HFF-Myc (cell line): ENCODE results near the gene XIAP.
"Not testable (repeated sequence)": the region's sequence is repeated elsewhere in the genome, so short reads cannot be mapped to it uniquely, and the experiment has no call there.

Experiments
- DNase-seq: peaks from one replicate; pipeline ENCODE4 v3.0.0-alpha.2; 2011; ENCODE audit warnings: low read depth; ENCODE audit errors: extremely low read depth
- H3K4me3 ChIP-seq: replicated peaks from 2 replicates; pipeline ENCODE4 v1.5.1; 2011; ENCODE audit warnings: low read depth, mild to moderate bottlenecking, control low read depth, low read length
- CTCF ChIP-seq: IDR thresholded peaks from 2 replicates; pipeline ENCODE4 v1.5.1; 2012; ENCODE audit warnings: mild to moderate bottlenecking, low read depth, low read length, control low read depth; ENCODE audit errors: missing control alignments

The XIAP gene

GRCh38 chrX:123833387-123833786, 26.5 kb upstream of the XIAP start:
- TF ChIP-seq CTCF: peak; percentile 65
- no peak overlapping the region for H3K4me3 ChIP-seq
- DNase-seq: no peak

- no peak for TF ChIP-seq CTCF
- DNase-seq: no peak
- H3K4me3 ChIP-seq: no peak overlapping the region
Measured at GRCh38 chrX:123834116-123834515, 25.7 kb upstream of the XIAP start.

DNA sequence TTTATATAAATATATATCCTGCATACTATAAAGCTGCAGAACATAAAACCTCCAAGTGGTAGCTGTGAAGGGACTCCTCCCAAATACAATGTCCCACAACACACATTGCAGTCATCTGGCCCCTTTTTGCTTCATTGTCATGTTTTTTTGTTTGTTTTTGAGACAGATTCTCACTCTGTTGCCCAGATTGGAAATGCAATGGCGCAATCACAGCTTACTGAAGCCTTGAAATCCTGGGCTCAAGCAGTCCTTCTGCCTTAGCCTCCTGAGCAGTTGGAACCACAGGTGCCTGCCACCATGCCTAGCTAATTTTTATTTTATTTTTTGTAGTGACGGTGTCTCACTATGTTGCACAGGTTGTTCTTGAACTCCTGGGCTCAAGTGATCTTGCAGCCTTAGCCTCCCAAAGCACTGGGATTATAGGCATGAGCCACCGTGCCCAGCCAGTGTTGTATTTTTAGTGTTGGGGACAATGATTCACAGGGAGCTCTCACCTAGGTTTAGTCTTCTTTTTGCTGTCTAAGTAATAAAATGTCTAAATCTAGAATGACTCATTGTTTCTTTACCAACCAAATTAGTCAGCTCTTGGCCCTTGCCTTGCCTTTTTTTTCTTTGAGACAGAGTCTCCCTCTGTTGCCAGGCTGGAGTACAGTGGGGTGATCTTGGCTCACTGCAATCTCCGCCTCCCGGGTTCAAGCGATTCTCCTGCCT, 24.0 kb upstream of the XIAP start:
- no peak for DNase-seq
- no peak for TF ChIP-seq CTCF
- H3K4me3 ChIP-seq: no peak overlapping the region

- not testable (repeated sequence) for H3K4me3 ChIP-seq, DNase-seq
Measured at GRCh38 chrX:123845129-123845528, 14.7 kb upstream of the XIAP start.

- no peak for TF ChIP-seq CTCF
- no peak overlapping the region for H3K4me3 ChIP-seq
- DNase-seq: no peak
Measured at GRCh38 chrX:123846577-123847038, 13.2 kb upstream of the XIAP start.

- no peak for TF ChIP-seq CTCF
- no peak overlapping the region for H3K4me3 ChIP-seq
Measured at GRCh38 chrX:123847056-123847455, 12.8 kb upstream of the XIAP start.

GRCh38 chrX:123849096-123849495, 10.8 kb upstream of the XIAP start:
- H3K4me3 ChIP-seq: no peak overlapping the region
- no peak for TF ChIP-seq CTCF
- DNase-seq: no peak

More at GRCh38 chrX:123847056-123847455, 12.8 kb upstream of the XIAP start:
- no peak for DNase-seq

DNA sequence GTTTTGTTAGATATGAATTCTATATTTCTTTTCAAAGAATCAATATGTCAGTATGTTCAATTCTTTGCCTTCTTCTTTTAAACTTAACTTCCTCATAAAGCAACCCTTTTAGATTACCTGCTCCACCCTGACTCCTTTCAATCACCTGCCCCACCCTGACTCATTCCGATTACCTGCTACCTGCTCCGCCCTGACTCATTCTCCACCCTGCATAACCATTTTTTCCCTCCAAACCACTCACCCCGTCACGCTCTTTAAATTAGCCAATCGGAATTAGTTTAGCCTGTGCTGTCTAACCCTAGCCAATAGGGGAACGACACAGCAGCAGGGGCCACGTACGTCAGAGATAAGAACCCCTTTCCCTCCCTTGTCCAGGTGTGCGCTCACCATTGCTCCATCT, 9.9 kb upstream of the XIAP start:
- not testable (repeated sequence) for DNase-seq, H3K4me3 ChIP-seq
